Epithelial cell of proximal tubule (primary cell): ENCODE measurements around the gene TM9SF2. TPM values are rescaled to one million over a fixed set of nuclear protein-coding genes. Genes with fewer than 3 reads are reported as not detected.

Experiments used
- DNase-seq: peaks from one replicate; pipeline ENCODE4 v3.0.0-alpha.2; 2011; ENCODE audit warnings: low read depth
- H3K4me3 ChIP-seq: 2 replicates; pipeline ENCODE4 v1.5.1; 2011; ENCODE audit warnings: low read depth, mild to moderate bottlenecking, low read length
- total RNA-seq: library from RNA; depleted of rRNA; stranded (reverse); fragments of >200 nt; gene quantifications from 2 replicates; pipeline ENCODE4 v1.2.3, GENCODE V29; 2015
- TF ChIP-seq, protein P1 (sequence below): conservative IDR thresholded peaks from 2 replicates; pipeline ENCODE4 v1.5.1; 2012; ENCODE audit warnings: low read depth, mild to moderate bottlenecking, low read length

The TM9SF2 gene
- total RNA-seq, 1 donor from 2014 or later = 114 TPM

DNA sequence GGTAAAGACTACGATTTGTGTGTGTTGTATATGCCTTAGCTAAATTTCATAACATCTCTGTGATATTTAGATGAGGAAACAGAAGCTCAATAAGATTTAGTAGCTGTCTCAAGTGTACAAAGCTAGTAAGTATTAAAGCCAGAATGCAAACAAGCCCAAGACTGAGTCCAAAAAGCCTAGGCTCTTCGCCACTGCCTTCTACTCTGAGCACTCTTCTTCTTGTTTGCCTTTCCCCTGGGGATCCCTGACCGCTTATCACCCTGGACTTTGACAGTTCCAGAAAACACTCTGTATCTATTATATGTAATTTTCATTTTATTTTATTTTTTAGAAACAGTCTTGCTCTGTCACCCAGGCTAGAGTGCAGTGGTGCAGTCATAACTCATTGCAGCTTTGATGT lies 5.8 kb downstream of the TM9SF2 start:
- TF ChIP-seq, protein P1, sequence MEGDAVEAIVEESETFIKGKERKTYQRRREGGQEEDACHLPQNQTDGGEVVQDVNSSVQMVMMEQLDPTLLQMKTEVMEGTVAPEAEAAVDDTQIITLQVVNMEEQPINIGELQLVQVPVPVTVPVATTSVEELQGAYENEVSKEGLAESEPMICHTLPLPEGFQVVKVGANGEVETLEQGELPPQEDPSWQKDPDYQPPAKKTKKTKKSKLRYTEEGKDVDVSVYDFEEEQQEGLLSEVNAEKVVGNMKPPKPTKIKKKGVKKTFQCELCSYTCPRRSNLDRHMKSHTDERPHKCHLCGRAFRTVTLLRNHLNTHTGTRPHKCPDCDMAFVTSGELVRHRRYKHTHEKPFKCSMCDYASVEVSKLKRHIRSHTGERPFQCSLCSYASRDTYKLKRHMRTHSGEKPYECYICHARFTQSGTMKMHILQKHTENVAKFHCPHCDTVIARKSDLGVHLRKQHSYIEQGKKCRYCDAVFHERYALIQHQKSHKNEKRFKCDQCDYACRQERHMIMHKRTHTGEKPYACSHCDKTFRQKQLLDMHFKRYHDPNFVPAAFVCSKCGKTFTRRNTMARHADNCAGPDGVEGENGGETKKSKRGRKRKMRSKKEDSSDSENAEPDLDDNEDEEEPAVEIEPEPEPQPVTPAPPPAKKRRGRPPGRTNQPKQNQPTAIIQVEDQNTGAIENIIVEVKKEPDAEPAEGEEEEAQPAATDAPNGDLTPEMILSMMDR = no peak
- no peak for DNase-seq

DNA sequence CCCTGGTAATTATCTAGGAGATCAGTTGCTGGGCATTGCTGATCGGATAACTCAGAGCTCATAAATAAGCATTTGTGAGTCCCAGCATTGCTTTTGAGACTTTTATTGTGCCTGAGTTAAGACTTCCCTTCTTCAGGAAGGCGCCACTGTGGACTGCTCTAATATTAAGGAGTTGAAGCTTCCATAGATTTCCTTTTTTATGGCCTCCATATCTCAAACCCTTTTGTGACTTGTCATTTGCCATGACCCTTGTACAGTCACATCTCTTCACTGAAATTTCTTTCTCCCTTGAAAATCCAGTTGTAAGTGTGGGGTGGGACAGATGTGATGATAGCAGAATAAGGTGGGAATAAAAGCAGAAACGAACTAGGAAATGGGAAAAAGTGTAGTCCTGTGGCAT lies 6.3 kb downstream of the TM9SF2 start:
- no peak overlapping the region for H3K4me3 ChIP-seq
- no peak for DNase-seq
- TF ChIP-seq, protein P1 = no peak

More for the DNA sequence above, 5.8 kb downstream of the TM9SF2 start:
- H3K4me3 ChIP-seq = no peak overlapping the region

DNA sequence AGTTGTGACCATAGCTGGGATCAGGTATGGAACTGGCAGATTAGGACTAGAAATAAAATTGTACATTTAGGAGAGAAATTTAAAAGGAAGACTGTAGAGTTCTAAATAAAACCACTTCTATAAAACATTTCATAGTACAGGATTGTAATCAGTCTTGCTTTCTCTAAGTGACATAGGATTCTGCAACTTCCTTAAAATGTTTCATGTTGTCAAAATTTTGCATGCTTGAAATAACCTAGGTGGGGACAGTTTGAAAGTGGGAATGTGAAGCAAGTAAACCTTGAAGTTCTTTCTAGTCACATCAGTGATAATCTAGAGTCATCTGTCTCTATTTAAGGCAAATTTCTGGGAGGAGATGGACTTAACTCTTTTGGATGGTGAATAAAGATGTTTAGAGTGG lies 6.7 kb downstream of the TM9SF2 start:
- no peak for DNase-seq
- TF ChIP-seq, protein P1 = no peak

DNA sequence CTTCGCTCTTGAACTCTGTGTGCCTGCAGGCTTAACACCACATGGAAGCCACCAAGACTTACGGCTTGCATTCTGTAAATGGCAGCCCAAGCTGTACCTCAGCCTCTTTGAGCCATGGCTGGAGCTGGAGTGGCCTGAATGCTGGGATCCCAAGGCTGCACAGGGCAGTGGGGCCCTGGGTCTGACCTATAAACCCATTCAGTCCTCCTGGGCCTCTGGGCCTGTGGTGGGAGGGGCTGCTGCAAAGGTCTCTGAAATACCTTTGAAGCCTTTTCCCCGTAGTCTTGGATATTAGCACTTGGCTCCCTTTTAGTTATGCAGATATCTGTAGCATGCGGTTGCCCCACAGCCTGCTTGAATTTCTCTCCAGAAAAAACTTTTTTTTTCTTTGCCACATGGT lies 8.2 kb downstream of the TM9SF2 start:
- TF ChIP-seq, protein P1 = no peak
- no peak overlapping the region for H3K4me3 ChIP-seq
- no peak for DNase-seq

More for the DNA sequence above, 6.7 kb downstream of the TM9SF2 start:
- no peak overlapping the region for H3K4me3 ChIP-seq

DNA sequence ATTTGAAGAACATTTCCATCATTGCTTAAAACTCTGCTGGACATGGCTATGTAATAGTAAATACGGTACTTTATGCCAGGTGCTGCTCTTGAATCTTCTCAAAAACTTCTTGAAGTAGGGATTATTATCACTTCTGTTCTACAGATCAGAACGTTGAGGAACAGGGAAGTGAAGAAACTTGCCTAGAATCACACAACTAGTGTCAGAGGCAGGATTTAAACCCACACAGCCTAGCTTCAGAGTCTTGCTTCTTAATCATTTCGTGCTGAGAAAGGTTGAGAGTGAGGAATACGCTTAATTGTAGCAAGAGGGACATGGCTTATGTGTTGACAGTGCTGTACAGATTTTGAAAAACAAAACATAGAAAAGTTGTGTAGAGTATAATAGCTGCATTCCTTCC lies 13.5 kb downstream of the TM9SF2 start:
- TF ChIP-seq, protein P1 = no peak
- no peak overlapping the region for H3K4me3 ChIP-seq

DNA sequence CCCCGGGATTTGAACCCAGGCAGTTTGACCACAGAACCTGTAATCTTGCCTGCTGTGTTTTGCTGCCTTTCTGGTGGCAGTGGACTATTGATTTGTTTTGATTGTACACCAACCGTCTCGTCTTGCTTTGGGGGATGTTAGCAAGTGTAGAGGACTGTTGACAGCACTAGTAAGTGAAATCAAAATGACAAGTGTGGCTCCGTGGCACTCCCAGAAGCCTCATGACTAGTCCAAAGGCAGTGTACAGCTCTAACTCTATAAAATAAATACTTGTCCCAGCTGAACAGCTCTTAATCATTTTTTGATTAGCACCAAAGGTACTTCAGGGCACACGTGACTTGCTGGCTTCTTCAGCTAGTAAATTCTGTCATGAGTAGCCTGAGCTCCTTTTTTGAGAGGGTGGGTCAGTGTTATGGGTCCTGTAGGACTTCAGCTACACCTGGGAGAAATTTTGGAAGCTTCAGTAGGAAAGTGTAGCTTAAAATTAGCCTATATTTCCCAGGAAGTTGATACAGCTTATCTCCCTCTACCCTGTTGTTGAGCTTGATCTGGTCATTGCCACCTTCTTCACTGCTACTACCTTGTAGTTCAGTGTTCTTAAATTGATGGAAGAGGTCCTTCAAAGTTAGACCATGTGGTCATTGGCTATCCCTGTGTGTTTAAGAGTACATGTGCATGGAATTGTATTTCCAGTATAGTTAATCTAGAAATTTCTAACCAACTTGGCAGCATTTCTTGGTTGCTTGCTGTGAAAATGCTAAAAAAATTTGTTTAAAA lies 15.1 kb downstream of the TM9SF2 start:
- H3K4me3 ChIP-seq = no peak overlapping the region
- TF ChIP-seq, protein P1 = no peak
- DNase-seq = no peak

More for the DNA sequence above, 13.5 kb downstream of the TM9SF2 start:
- no peak for DNase-seq

DNA sequence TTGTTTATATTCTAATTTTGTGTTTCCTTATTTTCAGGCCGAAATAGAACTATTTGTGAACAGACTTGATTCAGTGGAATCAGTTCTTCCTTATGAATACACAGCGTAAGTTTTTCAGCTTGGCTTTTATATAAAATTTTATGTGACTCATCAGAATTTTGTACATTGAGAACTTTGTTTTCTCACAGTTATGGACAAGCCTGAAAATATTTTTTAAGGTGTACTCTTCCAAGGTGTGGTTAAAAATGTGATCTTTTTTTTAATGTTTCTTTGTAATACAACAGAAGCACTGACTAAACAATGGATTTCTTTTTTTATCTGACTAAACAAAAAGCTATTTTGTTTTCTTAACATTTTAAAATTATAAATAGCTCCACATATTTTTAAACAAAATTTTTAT lies 16.3 kb downstream of the TM9SF2 start:
- no peak overlapping the region for H3K4me3 ChIP-seq
- DNase-seq = no peak
- TF ChIP-seq, protein P1 = no peak
